ENCODE data around the gene MAN2C1.

DNA sequence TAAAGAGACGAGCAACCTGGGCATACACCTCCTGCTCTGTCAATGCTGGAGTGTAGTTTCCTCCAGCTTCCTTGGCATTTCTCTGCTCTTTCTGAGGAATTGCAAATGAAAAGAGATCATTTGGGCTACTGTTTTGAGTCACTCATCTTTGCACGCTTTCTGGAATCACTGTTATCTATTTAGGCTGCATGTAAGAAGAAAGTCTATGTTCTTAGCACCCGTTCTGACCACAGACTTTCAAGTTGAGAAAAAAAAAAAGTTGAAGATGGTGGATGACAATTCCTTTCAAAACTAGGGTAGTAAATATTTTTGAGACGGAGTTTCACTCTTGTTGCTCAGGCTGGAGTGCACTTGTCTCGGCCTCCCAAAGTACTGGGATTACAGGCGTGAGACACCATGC lies 41.8 kb upstream of the MAN2C1 start:
- TF ChIP-seq, protein P1, sequence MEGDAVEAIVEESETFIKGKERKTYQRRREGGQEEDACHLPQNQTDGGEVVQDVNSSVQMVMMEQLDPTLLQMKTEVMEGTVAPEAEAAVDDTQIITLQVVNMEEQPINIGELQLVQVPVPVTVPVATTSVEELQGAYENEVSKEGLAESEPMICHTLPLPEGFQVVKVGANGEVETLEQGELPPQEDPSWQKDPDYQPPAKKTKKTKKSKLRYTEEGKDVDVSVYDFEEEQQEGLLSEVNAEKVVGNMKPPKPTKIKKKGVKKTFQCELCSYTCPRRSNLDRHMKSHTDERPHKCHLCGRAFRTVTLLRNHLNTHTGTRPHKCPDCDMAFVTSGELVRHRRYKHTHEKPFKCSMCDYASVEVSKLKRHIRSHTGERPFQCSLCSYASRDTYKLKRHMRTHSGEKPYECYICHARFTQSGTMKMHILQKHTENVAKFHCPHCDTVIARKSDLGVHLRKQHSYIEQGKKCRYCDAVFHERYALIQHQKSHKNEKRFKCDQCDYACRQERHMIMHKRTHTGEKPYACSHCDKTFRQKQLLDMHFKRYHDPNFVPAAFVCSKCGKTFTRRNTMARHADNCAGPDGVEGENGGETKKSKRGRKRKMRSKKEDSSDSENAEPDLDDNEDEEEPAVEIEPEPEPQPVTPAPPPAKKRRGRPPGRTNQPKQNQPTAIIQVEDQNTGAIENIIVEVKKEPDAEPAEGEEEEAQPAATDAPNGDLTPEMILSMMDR (IDR thresholded peaks at IDR 0.05), result no peak
- no peak for TF ChIP-seq POLR2A (IDR thresholded peaks at IDR 0.05)
